Activated naive CD4-positive, alpha-beta T cell treated with anti-CD3 and anti-CD28 coated beads, Interleukin-2, amount 50 U/mL, for 72 hours (primary cell): ENCODE results near the gene CHST4. TPM values are rescaled to one million over a fixed set of nuclear protein-coding genes. Genes with fewer than 3 reads are reported as not detected.

Source experiments
- ATAC-seq, 2 donors: fragments of 150-1000 bp; cut with Tn5 transposase; 2 replicates each; pipeline ENCODE4 v1.10.0; 2021; ENCODE audit warnings: mild to moderate bottlenecking in 2 of 2, moderate library complexity in 2 of 2
- DNase-seq, 2 donors: peaks; one replicate each; pipeline ENCODE4 v3.0.0; 2021 to 2022; ENCODE audit warnings: low spot score in 2 of 2
- H3K27ac Mint-ChIP-seq, 2 donors: one replicate each; pipeline ENCODE4 v1.8.0; 2022; ENCODE audit warnings: mild to moderate bottlenecking in 2 of 2, mixed read lengths in 2 of 2
- H3K36me3 Mint-ChIP-seq, 2 donors: one replicate each; pipeline ENCODE4 v1.8.0; 2022; ENCODE audit warnings: mixed read lengths in 2 of 2
- H3K9me3 Mint-ChIP-seq, 2 donors: one replicate each; pipeline ENCODE4 v1.8.0; 2022; ENCODE audit warnings: mixed read lengths in 2 of 2
- total RNA-seq, 2 donors: library from RNA; stranded (reverse); gene quantifications; one replicate each; pipeline ENCODE4 v1.2.3, GENCODE V29; 2022

CHST4 gene
- total RNA-seq, 2 donors from 2014 or later: not detected

DNA sequence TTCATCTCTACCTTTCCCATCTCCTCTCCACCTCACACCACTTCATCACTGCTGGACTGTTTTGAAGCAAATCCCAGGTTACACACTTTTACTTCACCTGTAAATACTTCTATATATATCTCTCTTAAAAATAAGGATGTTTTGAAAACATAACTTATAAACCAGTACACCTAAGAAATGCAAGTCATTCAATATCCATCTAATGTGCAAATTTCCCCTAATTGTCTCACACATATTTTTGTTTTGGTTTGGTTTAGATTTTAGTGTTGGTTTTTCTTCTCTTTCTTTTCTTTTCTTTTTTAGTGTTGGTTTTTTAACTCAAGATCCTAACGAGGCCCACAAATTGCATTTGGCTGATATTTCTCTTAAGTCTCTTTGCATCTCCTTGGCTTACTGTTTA lies 19.2 kb upstream of the CHST4 start:
- H3K36me3 Mint-ChIP-seq: no peaks in the 10 kb centered on the region
- H3K9me3 Mint-ChIP-seq: no peaks in the 10 kb centered on the region
- ATAC-seq (no peak), DNase-seq (no peak)
- H3K27ac Mint-ChIP-seq: no peak overlapping the region

GRCh38 chr16:71513302-71513701 lies 12.9 kb upstream of the CHST4 start:
- no peak overlapping the region for H3K27ac Mint-ChIP-seq
- no peak for DNase-seq
- no peak for ATAC-seq
- no peaks in the 10 kb centered on the region for H3K36me3 Mint-ChIP-seq
- H3K9me3 Mint-ChIP-seq: no peaks in the 10 kb centered on the region

- no peaks in the 10 kb centered on the region for H3K36me3 Mint-ChIP-seq
Observed at GRCh38 chr16:71514476-71514875, 11.8 kb upstream of the CHST4 start.

DNA sequence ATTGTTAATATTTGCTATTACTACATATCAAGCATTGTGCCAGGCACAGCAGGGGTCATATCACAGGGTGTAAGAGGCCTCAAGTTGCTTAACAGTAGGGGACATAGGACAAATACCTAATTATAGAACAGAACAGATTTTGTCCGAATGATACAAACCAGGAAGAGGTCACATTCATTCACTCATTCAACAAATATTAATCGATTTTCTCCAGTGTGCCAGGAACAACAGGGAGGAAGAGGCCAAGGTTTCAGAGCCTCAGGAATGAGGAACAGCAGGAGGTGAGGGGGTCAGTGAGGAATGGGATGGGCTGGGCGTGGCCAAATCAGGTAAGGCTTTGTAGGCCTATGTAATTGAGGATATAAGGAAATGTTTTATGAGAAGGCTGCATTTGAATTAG lies 11.2 kb upstream of the CHST4 start:
- ATAC-seq: no peak

More at GRCh38 chr16:71514476-71514875, 11.8 kb upstream of the CHST4 start:
- Mint-ChIP-seq H3K9me3 (no peaks in the 10 kb centered on the region), H3K27ac (no peak overlapping the region)
- DNase-seq (no peak), ATAC-seq (no peak)

GRCh38 chr16:71520550-71520949 lies 5.7 kb upstream of the CHST4 start:
- DNase-seq (no peak), ATAC-seq (no peak)
- Mint-ChIP-seq H3K9me3 (no peaks in the 10 kb centered on the region), H3K27ac (no peak overlapping the region), H3K36me3 (no peaks in the 10 kb centered on the region)

More for the DNA sequence above, 11.2 kb upstream of the CHST4 start:
- DNase-seq: no peak
- Mint-ChIP-seq H3K27ac (no peak overlapping the region), H3K9me3 (no peaks in the 10 kb centered on the region), H3K36me3 (no peaks in the 10 kb centered on the region)

DNA sequence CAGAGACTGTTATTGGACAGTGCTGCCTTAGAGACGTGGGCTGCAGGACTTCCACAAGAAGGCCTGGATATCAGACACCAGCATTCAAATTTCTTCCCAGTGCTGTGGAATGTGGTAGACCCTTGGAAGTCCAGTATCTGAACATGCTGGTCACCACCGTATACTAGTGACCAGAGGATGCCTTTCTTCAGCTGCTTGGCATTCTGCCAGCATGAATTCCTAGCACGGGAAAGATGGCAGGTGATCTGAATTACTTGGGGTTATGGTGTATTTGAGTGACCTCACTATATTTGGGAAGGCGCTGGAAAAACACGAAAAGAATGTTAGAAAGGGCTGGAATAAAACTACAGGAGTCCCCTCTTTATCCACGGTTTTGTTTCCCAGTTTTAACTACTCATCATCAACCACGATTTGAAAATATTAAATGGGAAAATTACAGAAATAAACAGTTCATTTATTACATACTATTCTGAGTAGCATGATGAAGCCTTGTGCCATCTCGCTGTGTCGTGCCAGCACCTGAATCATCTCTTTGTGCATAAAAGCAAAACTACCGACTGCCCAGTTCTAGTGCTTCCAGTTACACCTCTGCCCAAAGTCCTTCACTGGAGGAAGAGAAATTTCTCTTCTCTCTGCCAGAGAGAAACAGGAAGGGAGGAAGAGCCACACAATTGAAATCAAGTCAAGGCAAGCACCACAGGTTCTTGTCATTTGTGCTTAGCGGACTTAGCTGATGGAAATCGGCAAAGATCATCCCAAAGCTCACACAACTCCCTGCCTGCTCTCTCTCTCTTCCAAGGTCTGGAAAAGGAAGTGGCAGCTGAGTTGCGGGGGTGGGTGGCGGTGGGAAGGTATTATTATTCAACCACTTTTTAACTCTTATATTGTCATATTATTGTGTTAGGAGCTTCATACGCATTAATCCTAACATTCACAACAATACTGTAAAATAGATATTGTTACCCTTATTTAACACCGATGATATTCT lies 1.4 kb upstream of the CHST4 start:
- Mint-ChIP-seq H3K36me3 (no peaks in the 10 kb centered on the region), H3K27ac (no peak overlapping the region), H3K9me3 (no peaks in the 10 kb centered on the region)
- DNase-seq: no peak
- ATAC-seq: no peak

GRCh38 chr16:71528257-71528656 lies 2.0 kb downstream of the CHST4 start:
- DNase-seq (no peak), ATAC-seq (no peak)
- no peak overlapping the region for H3K27ac Mint-ChIP-seq
- H3K9me3 Mint-ChIP-seq: no peaks in the 10 kb centered on the region
- H3K36me3 Mint-ChIP-seq: no peaks in the 10 kb centered on the region

GRCh38 chr16:71528863-71529262 lies 2.6 kb downstream of the CHST4 start:
- H3K36me3 Mint-ChIP-seq: no peaks in the 10 kb centered on the region
- DNase-seq (no peak), ATAC-seq (no peak)
- no peak overlapping the region for H3K27ac Mint-ChIP-seq
- no peaks in the 10 kb centered on the region for H3K9me3 Mint-ChIP-seq

DNA sequence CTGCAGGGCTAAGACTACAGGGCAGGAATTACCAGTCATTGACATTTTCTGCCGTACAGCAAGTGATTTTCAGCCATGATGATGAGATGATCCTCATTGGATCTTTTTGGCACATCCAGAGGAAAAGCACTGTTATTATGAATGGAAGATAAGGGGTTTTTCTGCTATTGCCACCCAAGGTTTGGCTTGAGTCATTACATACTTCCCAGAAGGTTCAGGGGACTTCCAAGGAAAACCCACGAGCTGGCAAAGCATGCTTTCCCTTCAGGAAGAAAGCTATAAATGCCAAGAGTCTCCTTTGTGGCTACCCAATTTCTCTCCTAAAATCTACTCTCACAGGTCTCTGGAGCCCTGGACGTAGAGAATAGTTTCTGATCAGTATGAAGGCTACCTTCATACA lies 6.1 kb downstream of the CHST4 start:
- Mint-ChIP-seq H3K27ac (no peak overlapping the region), H3K9me3 (no peaks in the 10 kb centered on the region), H3K36me3 (no peaks in the 10 kb centered on the region)
- ATAC-seq (no peak), DNase-seq (no peak)

DNA sequence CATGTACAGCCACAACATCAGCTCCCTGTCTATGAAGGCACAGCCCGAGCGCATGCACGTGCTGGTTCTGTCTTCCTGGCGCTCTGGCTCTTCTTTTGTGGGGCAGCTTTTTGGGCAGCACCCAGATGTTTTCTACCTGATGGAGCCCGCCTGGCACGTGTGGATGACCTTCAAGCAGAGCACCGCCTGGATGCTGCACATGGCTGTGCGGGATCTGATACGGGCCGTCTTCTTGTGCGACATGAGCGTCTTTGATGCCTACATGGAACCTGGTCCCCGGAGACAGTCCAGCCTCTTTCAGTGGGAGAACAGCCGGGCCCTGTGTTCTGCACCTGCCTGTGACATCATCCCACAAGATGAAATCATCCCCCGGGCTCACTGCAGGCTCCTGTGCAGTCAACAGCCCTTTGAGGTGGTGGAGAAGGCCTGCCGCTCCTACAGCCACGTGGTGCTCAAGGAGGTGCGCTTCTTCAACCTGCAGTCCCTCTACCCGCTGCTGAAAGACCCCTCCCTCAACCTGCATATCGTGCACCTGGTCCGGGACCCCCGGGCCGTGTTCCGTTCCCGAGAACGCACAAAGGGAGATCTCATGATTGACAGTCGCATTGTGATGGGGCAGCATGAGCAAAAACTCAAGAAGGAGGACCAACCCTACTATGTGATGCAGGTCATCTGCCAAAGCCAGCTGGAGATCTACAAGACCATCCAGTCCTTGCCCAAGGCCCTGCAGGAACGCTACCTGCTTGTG lies 10.7 kb downstream of the CHST4 start:
- DNase-seq (no peak), ATAC-seq (no peak)

DNA sequence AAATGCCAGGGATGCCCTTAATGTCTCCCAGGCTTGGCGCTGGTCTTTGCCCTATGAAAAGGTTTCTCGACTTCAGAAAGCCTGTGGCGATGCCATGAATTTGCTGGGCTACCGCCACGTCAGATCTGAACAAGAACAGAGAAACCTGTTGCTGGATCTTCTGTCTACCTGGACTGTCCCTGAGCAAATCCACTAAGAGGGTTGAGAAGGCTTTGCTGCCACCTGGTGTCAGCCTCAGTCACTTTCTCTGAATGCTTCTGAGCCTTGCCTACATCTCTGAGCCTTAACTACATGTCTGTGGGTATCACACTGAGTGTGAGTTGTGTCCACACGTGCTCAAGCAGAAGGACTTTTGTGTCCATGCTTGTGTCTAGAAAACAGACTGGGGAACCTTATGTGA lies 11.4 kb downstream of the CHST4 start:
- peak in 1 of 2 donors; percentile 33 for DNase-seq
- no peaks in the 10 kb centered on the region for H3K36me3 Mint-ChIP-seq
- no peak overlapping the region for H3K27ac Mint-ChIP-seq
- no peaks in the 10 kb centered on the region for H3K9me3 Mint-ChIP-seq
- ATAC-seq: peak; percentile 45 to 66

More for the DNA sequence above, 10.7 kb downstream of the CHST4 start:
- H3K9me3 Mint-ChIP-seq: no peaks in the 10 kb centered on the region
- H3K36me3 Mint-ChIP-seq: no peaks in the 10 kb centered on the region
- no peak overlapping the region for H3K27ac Mint-ChIP-seq

DNA sequence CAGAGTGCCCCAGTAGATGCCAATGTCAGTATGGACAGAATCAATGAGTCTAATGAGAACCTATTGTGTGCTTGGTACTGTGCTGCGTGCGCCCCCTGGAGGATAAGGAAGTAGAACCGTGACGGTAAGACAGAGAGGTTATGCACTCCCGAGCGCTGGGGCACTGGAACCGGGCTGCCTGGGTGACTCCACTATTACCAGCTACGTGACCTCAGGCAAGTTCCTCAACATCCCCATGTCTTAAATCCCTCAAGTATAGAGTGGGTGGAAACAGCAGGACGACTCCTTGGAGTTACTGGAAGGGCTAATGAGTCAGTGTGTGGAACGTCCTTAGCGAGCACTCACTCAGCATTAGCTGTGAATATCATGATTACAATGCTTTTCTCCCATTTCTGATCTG lies 16.2 kb downstream of the CHST4 start:
- H3K36me3 Mint-ChIP-seq: no peaks in the 10 kb centered on the region
- peak; percentile 89 to 96 for ATAC-seq
- no peak overlapping the region for H3K27ac Mint-ChIP-seq
- peak in 1 of 2 donors; percentile 73 for DNase-seq
- no peaks in the 10 kb centered on the region for H3K9me3 Mint-ChIP-seq

DNA sequence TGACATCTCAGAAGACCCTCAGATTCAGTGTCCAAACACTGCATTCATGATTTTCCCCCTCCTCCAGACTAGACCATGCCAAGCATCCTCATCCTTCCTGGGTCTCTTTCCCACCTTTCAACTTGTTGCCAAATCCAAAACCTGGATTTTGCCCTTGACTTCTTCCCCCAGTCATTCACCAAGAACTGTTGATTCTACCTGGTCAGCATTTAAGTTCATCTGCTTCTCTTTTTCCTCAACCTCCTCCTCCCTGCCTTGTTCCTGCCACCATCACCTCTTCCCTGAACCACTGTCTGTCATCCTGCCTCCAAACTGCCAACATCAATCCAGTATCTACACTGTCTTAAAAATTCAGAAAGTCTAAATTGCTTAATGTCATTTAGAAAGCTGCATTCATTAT lies 20.9 kb downstream of the CHST4 start:
- Mint-ChIP-seq H3K36me3 (no peaks in the 10 kb centered on the region), H3K9me3 (no peaks in the 10 kb centered on the region), H3K27ac (no peak overlapping the region)
- DNase-seq (no peak), ATAC-seq (no peak)

DNA sequence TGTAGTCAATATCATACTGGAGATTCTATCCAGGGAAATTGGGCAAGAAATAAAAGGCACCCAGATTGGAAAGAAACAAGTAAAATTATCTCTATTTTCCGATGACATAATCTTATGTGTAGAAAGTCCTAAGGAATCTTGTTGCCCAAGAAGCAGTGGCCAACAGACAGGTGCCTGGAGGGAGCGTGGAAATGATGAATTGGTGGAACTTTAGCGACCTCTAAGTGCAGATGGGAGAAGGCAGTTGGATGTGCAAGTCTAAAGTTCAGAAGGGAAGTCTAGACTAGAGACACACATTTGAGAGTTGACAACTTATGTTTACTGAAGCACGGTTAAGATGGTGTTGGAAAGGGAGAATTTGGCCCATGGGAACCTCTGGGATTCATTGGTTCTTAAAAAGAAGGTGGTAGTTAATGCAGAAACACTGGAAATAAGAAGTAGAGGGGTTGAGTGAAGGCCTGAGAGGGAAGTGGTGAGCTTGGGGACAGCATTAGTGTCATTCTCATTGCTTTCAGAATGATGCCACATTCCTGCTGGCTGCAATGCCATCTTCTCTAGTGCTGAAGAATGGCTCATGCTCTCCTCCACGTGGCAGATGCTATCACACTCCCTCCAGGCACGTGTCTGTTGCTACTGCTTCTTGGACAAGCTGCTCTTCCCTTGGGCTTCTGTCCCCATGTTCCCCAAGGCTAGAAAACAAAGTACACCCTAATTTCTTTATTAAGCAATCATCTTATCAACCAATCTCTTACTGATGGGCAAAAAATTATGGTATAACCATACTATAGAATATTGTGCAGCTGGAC lies 26.7 kb downstream of the CHST4 start:
- Mint-ChIP-seq H3K27ac (no peak overlapping the region), H3K36me3 (no peaks in the 10 kb centered on the region), H3K9me3 (no peaks in the 10 kb centered on the region)
- no peak for DNase-seq
- ATAC-seq: no peak

- Mint-ChIP-seq H3K27ac (no peak overlapping the region), H3K36me3 (no peaks in the 10 kb centered on the region), H3K9me3 (no peaks in the 10 kb centered on the region)
- no peak for ATAC-seq
- DNase-seq: no peak
Observed at GRCh38 chr16:71555230-71555891, 29.1 kb downstream of the CHST4 start.

DNA sequence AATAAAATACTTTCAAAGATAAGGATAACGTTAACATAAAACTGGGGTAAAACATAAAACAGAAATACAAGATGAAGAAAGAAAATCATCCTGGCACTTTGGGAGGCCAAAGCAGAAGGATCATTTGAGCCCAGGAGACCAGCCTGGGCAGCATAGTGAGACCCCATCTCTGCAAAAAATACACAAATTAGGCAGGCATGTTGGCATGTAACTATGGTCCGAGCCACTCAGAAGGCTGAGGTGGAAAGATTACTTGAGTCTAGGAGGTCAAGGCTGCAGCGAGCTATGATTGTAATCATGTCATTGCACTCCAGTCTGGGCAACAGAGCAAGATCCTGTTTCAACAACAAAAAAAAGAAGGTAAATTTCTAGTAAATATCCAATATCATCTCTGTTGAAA lies 31.1 kb downstream of the CHST4 start:
- Mint-ChIP-seq H3K36me3 (peaks cover 0 to 5% of the 10 kb centered on the region in 2 donors), H3K27ac (no peak overlapping the region), H3K9me3 (peaks cover 4% of the 10 kb centered on the region in 2 donors)
- ATAC-seq (no peak), DNase-seq (no peak)
